Stimulated activated naive CD8-positive, alpha-beta T cell treated with anti-CD3 and anti-CD28 coated beads, Interleukin-15, Interleukin-2, amounts not matched to agents 100 ng/mL and 50 ng/mL, for 24 hours (primary cell): ENCODE results near the gene CHL1.

Experiments
- H3K27ac Mint-ChIP-seq: one replicate; pipeline ENCODE4 v1.8.0; 2021; ENCODE audit warnings: mild to moderate bottlenecking, mixed read lengths
- H3K27me3 Mint-ChIP-seq: one replicate; pipeline ENCODE4 v1.8.0; 2021; ENCODE audit warnings: mixed read lengths
- H3K36me3 Mint-ChIP-seq: one replicate; pipeline ENCODE4 v1.8.0; 2021; ENCODE audit warnings: low read depth, mixed read lengths
- H3K4me1 Mint-ChIP-seq: one replicate; pipeline ENCODE4 v1.8.0; 2021; ENCODE audit warnings: low read depth, mixed read lengths
- H3K4me3 Mint-ChIP-seq: one replicate; pipeline ENCODE4 v1.8.0; 2021; ENCODE audit warnings: mild to moderate bottlenecking, mixed read lengths
- H3K9me3 Mint-ChIP-seq: one replicate; pipeline ENCODE4 v1.8.0; 2021; ENCODE audit warnings: mixed read lengths

Gene CHL1

DNA sequence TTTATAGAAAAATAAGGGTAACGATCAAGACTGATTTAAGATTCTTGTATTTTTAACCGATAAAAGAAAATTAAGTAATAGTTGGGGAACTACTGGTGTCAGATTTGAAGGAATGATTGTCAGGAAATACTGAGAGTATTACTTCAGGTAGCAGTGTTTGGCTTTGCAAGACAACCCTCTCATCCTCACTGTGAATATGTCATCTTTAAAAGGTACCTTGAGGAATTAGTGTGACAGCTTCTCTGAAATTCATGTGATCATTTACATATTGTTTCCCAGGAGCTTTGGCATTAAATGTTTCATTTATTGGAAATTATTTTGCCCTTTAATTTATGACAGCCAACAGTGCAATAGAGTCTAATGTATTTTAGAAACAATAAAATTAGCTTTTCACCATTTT, 3.3 kb downstream of the CHL1 start:
- H3K27me3 Mint-ChIP-seq, result peaks cover 40% of the 10 kb centered on the region
- H3K4me3 Mint-ChIP-seq, result no peak overlapping the region
- no peaks in the 10 kb centered on the region for H3K9me3 Mint-ChIP-seq
- peaks cover 6% of the 10 kb centered on the region for H3K4me1 Mint-ChIP-seq
- peaks cover 4% of the 10 kb centered on the region for H3K36me3 Mint-ChIP-seq
- no peak overlapping the region for H3K27ac Mint-ChIP-seq

- no peak overlapping the region for H3K4me3 Mint-ChIP-seq
- H3K36me3 Mint-ChIP-seq, result peaks cover 4% of the 10 kb centered on the region
- H3K9me3 Mint-ChIP-seq, result no peaks in the 10 kb centered on the region
- H3K27ac Mint-ChIP-seq, result no peak overlapping the region
- H3K27me3 Mint-ChIP-seq, result peaks cover 29% of the 10 kb centered on the region
- peaks cover 6% of the 10 kb centered on the region for H3K4me1 Mint-ChIP-seq
These were observed 4.3 kb downstream of the CHL1 start for GRCh38 chr3:200758-201325.

GRCh38 chr3:204102-204501, 7.5 kb downstream of the CHL1 start:
- H3K27me3 Mint-ChIP-seq, result peaks cover 13% of the 10 kb centered on the region
- no peaks in the 10 kb centered on the region for H3K9me3 Mint-ChIP-seq
- no peaks in the 10 kb centered on the region for H3K36me3 Mint-ChIP-seq
- H3K4me1 Mint-ChIP-seq, result no peaks in the 10 kb centered on the region
- H3K27ac Mint-ChIP-seq, result no peak overlapping the region
- H3K4me3 Mint-ChIP-seq, result no peak overlapping the region

DNA sequence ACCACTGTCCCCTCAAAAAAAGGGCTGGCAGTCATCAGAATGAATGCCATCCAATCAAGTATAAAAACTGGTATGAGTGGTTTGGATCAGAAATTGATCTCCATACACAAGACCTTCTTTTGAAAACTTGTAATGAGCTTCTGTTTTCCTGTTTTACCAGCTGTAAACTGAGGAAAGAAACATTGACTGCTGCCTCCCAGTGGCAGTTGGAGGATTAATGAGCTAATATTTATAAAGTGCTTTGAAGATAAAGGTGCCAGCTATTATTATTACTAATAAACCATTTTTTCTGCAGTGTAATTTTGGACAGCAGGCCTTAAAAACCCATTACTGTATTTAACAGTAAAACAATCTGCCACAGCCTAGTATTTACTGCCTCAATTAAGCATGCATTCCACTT, 11.4 kb downstream of the CHL1 start:
- Mint-ChIP-seq H3K4me1 (peaks cover 6% of the 10 kb centered on the region), H3K27ac (no peak overlapping the region), H3K4me3 (no peak overlapping the region), H3K9me3 (no peaks in the 10 kb centered on the region), H3K27me3 (no peaks in the 10 kb centered on the region), H3K36me3 (no peaks in the 10 kb centered on the region)

DNA sequence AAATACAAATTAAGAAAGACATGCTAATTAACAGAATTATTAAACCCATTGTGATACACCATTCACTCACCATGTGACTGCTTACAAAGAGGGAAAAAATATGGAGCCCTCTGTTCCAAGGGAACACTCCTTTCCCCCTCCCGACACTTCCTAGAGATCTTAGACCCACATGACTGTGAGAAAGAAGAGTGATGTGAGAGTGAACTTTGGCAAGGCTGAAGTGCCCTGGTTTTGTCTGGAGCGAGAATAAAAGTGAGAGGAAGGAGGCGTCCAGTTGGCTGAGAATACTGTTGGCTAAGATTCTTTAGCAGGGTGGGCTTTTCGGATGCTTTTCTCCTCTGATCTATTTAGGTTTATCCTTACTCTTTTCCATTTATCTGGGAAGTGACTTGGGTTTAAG, 14.1 kb downstream of the CHL1 start:
- no peak overlapping the region for H3K4me3 Mint-ChIP-seq
- peaks cover 6% of the 10 kb centered on the region for H3K4me1 Mint-ChIP-seq
- no peak overlapping the region for H3K27ac Mint-ChIP-seq
- no peaks in the 10 kb centered on the region for H3K27me3 Mint-ChIP-seq
- no peaks in the 10 kb centered on the region for H3K36me3 Mint-ChIP-seq
- H3K9me3 Mint-ChIP-seq, result no peaks in the 10 kb centered on the region

DNA sequence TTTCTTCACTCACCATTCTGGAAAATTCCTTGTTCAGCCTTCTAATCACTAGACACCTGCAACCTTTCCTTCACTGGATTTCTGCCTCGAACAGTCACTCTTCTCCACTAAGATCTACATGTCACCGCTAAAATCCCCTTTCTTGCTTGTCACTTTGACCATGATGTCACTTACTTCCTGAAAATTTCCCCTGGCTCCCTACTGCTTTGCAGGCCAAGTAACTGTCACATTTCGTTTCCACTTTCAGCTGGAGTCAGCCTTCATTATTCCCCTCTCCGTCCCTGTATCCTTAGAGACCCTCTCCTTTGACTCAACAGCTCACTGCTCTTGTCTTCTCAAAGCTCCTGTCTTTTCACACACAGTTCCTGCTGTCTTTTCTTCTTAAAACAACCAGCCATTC, 15.9 kb downstream of the CHL1 start:
- peaks cover 6% of the 10 kb centered on the region for H3K4me1 Mint-ChIP-seq
- no peaks in the 10 kb centered on the region for H3K27me3 Mint-ChIP-seq
- no peaks in the 10 kb centered on the region for H3K36me3 Mint-ChIP-seq
- no peak overlapping the region for H3K27ac Mint-ChIP-seq
- no peak overlapping the region for H3K4me3 Mint-ChIP-seq
- H3K9me3 Mint-ChIP-seq, result no peaks in the 10 kb centered on the region

GRCh38 chr3:217099-217813, 20.7 kb downstream of the CHL1 start:
- H3K9me3 Mint-ChIP-seq, result peaks cover 6% of the 10 kb centered on the region
- no peak overlapping the region for H3K4me3 Mint-ChIP-seq
- H3K36me3 Mint-ChIP-seq, result no peaks in the 10 kb centered on the region
- no peak overlapping the region for H3K27ac Mint-ChIP-seq
- peaks cover 4% of the 10 kb centered on the region for H3K4me1 Mint-ChIP-seq
- no peaks in the 10 kb centered on the region for H3K27me3 Mint-ChIP-seq

DNA sequence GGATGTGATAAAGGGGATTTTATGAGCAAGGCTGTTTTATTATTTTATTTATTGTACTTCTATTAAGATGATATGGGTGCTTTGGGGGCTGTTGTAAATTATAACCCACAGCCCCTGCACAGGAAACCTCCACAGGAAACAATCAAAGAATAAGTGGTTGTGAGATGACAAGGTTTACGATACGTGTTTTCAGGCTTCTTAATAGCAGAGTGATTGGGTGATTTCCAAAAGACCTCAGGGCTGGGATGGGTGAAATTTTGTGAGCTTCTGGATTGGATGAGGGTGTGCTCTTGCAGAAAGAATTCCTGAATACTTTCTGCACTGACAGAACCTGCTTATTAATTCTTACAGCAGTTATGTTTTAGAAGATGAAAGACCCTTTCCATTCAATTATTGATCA, 21.4 kb downstream of the CHL1 start:
- Mint-ChIP-seq H3K4me1 (no peaks in the 10 kb centered on the region), H3K27ac (no peak overlapping the region), H3K4me3 (no peak overlapping the region), H3K9me3 (peaks cover 6% of the 10 kb centered on the region), H3K27me3 (no peaks in the 10 kb centered on the region), H3K36me3 (no peaks in the 10 kb centered on the region)

DNA sequence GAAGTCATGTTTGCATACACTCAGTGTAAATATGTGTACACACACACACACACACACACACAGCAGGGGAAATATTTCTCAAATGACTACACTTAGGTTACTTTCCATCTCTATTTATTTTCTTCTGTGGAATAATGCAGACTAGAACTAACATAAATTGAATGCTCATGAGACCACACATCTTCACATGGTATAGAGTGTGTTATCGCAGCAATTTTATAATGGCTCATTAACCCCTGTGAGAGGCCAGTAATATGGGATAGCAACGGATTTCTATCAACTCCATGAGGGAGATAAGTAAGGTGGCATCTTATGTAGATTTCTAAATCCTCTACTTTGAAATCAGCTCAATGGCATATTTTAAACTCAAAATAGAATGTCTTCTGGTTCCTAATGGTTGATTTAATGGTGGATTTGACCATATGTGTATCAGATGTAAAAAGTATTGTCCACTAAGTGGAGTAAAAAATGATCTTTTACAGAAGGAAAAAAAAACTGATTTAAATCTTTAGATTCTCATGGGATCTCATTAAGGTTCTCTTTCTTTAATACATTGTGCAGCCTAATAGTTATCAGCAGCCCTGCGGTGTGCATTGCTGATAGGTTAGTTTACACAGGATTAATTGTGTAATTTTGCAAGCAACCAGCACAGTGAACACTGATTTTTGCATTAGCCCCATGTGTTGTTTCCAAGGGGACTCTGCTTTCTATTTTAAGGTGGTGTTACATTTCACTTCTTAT, 32.0 kb downstream of the CHL1 start:
- no peak overlapping the region for H3K4me3 Mint-ChIP-seq
- H3K27ac Mint-ChIP-seq, result no peak overlapping the region
- H3K27me3 Mint-ChIP-seq, result no peaks in the 10 kb centered on the region
- H3K36me3 Mint-ChIP-seq, result no peaks in the 10 kb centered on the region
- H3K9me3 Mint-ChIP-seq, result peaks cover 12% of the 10 kb centered on the region
- H3K4me1 Mint-ChIP-seq, result no peaks in the 10 kb centered on the region

GRCh38 chr3:229183-229661, 32.7 kb downstream of the CHL1 start:
- Mint-ChIP-seq H3K27me3 (no peaks in the 10 kb centered on the region), H3K9me3 (peaks cover 12% of the 10 kb centered on the region), H3K4me1 (no peaks in the 10 kb centered on the region), H3K27ac (no peak overlapping the region), H3K4me3 (no peak overlapping the region), H3K36me3 (no peaks in the 10 kb centered on the region)

DNA sequence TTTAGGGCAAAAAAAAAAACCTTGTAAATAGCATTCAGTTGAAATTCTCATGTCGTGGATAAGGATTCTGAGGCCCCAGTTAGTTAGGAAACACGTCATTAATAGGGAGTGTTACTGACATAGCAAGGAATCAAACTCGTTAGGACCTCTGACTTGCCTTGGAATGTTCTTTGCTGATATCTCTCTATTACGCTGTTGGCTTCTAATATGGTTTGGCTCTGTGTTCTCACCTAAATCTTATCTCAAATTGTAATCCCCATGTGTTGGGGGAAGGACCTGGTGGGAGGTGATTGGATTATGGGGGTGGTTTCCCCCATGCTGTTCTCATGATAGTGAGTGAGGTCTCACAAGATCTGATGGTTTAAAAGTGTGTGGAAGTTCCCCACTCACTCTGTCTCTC, 40.3 kb downstream of the CHL1 start:
- Mint-ChIP-seq H3K9me3 (peaks cover 5% of the 10 kb centered on the region), H3K4me3 (no peak overlapping the region), H3K36me3 (no peaks in the 10 kb centered on the region), H3K27ac (no peak overlapping the region), H3K27me3 (no peaks in the 10 kb centered on the region), H3K4me1 (no peaks in the 10 kb centered on the region)

GRCh38 chr3:242602-243355, 46.2 kb downstream of the CHL1 start:
- no peak overlapping the region for H3K4me3 Mint-ChIP-seq

DNA sequence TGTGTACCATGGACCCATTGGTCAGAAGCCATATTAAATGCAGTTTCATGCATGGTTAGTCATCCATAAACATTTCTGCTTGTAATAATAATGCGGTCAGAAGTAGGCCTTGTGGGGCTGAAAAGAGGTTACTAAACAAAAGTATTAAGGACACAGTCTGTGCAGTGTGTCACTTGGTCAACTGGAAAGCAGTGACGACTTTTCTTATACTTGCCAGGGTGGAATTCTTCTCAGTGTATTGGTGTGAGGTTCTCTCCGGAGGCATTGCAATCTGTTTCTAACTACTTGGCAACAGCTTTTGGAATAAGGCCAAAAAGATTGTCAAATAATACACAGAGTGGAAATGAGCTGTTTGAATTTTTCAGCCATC, 46.8 kb downstream of the CHL1 start:
- no peaks in the 10 kb centered on the region for H3K4me1 Mint-ChIP-seq
- H3K4me3 Mint-ChIP-seq, result no peak overlapping the region
- no peaks in the 10 kb centered on the region for H3K27me3 Mint-ChIP-seq
- no peaks in the 10 kb centered on the region for H3K36me3 Mint-ChIP-seq
- peaks cover 8% of the 10 kb centered on the region for H3K9me3 Mint-ChIP-seq
- no peak overlapping the region for H3K27ac Mint-ChIP-seq

More at GRCh38 chr3:242602-243355, 46.2 kb downstream of the CHL1 start:
- no peak overlapping the region for H3K27ac Mint-ChIP-seq
- no peaks in the 10 kb centered on the region for H3K36me3 Mint-ChIP-seq
- H3K4me1 Mint-ChIP-seq, result no peaks in the 10 kb centered on the region
- H3K9me3 Mint-ChIP-seq, result peaks cover 8% of the 10 kb centered on the region
- no peaks in the 10 kb centered on the region for H3K27me3 Mint-ChIP-seq

DNA sequence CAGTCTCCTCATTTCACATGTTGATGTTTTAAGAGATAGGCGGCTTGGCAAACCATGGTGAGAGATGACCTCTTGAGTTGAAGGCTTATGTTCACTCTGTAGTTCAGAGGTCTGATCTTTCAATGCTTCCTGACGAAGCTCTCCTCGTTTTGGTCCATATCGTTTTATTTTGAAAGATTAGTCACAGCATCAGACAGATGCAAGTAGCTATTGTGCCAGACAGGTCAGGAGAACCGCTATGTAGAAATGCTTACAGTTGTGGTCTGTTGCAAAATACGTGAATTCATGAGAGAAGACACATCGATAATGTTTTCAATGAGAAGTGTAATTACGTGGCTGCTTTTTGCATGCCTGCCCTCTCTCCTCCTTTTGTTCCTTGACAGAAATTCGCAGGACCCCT, 47.5 kb downstream of the CHL1 start:
- Mint-ChIP-seq H3K27ac (no peak overlapping the region), H3K9me3 (peaks cover 8% of the 10 kb centered on the region), H3K36me3 (no peaks in the 10 kb centered on the region), H3K4me3 (no peak overlapping the region), H3K27me3 (no peaks in the 10 kb centered on the region), H3K4me1 (no peaks in the 10 kb centered on the region)

DNA sequence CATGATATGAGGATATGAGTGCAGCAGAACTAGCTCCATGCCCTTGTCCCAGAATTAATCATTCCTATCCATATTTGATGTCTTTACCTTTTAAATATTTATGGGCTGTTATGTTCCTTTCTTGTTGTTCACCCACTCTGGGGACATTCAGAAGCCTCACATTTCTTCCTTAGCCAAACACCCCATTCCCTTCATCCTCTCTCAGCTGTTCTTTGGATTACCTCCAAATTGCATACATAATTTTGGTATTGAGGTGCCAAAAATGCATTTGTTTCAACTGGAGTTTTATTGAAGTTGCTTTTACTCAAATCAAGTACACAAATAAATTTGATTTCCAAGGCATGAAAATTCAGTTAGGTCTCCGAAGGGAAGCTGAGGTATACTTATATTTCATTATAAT, 51.4 kb downstream of the CHL1 start:
- H3K27ac Mint-ChIP-seq, result no peak overlapping the region
- peaks cover 4% of the 10 kb centered on the region for H3K9me3 Mint-ChIP-seq
- H3K4me3 Mint-ChIP-seq, result no peak overlapping the region
- H3K27me3 Mint-ChIP-seq, result no peaks in the 10 kb centered on the region
- H3K4me1 Mint-ChIP-seq, result peaks cover 5% of the 10 kb centered on the region
- H3K36me3 Mint-ChIP-seq, result no peaks in the 10 kb centered on the region
